ENCODE measurements around the gene SF3B4.
"Not testable (repeated sequence)": the region's sequence is repeated elsewhere in the genome, so short reads cannot be mapped to it uniquely, and the experiment has no call there.

SF3B4 gene

DNA sequence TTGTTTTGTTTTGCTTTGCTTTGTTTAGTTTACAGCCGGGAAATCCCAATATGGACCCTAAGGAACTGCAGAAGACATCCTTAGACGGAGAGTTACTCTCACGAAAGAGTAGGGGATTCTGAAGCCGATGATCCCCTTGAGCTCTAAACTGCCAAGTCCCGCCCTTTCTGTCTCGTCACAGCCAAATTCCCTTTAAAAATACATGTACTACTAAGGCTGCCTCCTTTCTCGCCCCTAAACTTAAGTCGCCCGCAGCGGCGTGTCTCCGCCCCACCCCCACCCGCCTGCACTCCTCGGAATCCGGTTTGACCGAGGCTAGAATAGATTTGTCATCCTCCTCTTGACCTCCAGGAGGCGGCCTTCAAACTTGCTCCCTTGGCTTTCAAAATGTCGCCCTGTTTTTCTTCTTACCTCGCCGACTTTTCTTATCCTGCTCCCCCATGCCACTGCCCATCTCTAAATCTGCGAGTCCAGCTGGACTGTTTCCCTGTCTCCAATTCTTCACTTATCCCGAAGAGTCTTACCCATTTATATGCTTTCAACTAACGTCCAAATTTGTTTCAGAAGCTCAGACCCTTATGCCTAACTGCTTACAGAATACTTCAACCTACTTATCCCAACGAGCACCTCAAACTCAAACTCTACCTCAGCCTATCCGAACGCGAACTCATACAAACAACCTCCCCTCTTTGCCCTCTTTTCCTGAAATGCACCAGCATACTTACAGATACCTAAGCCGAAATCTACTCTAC, 39.2 kb downstream of the SF3B4 start:
- DNase-seq (ENCODE audit: low read depth) = peak; percentile 50

DNA sequence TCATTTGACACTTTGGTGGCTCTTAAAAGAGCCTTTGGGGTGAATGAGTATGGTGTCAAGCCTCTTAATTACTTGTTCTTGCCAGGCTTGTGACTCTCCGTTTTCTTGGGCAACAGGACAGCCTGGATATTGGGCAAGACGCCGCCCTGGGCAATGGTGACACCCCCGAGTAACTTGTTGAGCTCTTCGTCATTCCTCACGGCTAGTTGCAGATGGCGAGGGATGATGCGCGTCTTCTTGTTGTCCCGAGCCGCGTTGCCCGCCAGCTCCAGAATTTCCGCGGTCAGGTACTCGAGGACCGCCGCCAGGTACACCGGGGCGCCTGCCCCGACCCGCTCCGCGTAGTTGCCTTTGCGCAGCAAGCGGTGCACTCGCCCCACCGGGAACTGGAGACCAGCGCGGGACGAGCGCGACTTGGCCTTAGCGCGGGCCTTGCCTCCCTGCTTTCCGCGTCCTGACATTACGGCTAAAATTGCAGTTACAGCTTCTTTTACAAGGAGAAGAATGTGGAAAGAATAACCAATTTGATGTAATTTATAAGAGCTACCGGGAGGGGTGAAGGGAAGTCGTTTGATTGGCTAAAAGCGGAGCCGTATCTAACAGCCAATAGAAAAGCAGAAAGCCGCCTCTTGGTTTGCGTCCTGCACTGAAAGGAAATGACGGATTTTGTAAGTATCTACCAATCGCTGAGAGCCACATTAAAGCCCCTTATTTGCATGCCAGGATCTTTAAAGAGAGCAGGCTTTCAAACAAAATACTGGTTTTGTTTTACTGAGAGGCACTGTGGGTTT, 40.0 kb downstream of the SF3B4 start:
- peak; percentile 72 for DNase-seq (ENCODE audit: low read depth)

DNA sequence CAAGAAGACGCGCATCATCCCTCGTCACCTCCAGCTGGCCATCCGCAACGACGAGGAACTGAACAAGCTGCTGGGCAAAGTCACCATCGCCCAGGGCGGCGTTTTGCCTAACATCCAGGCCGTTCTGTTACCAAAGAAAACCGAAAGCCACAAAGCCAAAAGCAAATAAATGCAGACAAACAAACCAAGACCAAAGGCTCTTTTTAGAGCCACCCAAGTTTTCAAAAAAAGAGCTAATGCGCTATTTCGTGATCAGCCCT, 40.5 kb downstream of the SF3B4 start:
- not testable (repeated sequence) for DNase-seq (ENCODE audit: low read depth)

DNA sequence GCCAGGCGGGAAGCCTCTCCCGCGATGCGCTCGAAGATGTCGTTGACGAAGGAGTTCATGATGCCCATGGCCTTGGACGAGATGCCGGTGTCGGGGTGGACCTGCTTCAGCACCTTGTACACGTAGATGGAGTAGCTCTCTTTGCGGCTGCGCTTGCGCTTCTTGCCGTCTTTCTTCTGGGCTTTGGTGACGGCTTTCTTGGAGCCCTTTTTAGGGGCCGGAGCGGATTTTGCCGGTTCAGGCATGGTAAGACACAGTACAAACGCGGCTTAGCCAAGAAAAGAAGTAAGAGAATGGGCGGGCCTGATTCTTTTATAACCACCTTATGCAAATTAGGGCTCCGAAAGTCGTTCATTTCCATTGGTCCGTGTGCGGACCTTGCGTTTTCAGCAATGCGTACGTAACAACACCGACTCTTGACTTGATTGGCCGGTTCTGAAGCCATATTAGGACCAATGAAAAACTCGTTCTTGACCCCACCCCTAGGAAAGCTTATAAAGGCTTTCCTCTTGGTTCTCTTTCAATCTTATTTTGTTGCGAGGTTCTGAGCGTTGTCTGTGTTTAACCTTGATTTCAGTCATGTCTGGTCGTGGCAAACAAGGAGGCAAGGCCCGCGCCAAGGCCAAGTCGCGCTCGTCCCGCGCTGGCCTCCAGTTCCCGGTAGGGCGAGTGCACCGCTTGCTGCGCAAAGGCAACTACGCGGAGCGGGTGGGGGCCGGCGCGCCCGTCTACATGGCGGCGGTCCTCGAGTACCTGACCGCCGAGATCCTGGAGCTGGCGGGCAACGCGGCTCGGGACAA, 41.0 kb downstream of the SF3B4 start:
- peak; percentile 80 for DNase-seq (ENCODE audit: low read depth)

DNA sequence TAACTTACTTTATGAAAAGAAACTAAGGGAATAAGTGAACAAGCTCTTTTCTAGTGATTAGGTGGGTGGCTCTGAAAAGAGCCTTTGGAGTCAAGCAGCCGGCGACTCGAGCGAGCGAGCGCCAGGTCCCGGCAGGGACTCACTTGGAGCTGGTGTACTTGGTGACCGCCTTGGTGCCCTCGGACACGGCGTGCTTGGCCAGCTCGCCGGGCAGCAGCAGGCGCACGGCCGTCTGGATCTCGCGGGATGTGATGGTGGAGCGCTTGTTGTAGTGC, 41.5 kb downstream of the SF3B4 start:
- DNase-seq (ENCODE audit: low read depth) = not testable (repeated sequence)

DNA sequence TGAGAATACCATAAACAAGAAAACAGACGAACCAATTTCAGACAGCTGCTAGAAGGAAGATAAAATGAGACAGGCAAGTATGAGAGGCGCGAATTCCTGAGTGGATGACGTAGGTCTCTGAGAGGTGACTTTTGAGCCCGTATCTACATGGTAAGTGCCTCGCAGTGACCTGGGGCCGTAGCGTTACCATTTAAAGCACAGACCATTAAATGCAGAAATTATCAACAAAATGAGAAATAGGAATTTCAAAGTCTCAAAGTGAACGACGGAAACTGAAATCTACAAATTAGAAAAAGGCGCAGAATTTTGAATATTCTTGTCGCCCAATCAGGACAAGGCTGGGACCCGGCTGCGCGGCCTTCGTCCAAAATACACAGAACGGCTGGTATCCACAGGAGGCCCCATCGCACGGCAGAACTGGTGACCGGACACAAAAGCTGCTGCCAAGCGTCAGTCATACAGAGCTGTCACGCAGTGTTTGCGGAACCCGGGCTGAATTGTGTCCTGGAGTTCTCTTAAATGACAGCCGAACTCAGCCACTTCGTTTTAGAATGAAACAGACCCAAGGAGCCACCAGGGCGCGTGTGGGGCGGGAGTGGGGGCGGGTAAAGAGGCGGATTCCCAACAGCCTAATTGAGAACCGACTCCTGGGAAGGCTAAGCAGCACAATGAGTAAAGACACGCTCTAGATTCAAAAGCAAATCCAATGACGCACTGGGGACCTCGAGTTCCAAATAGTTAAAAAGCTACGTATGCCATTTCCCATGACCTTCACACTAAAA, 42.1 kb downstream of the SF3B4 start:
- peak; percentile 29 for DNase-seq (ENCODE audit: low read depth)

DNA sequence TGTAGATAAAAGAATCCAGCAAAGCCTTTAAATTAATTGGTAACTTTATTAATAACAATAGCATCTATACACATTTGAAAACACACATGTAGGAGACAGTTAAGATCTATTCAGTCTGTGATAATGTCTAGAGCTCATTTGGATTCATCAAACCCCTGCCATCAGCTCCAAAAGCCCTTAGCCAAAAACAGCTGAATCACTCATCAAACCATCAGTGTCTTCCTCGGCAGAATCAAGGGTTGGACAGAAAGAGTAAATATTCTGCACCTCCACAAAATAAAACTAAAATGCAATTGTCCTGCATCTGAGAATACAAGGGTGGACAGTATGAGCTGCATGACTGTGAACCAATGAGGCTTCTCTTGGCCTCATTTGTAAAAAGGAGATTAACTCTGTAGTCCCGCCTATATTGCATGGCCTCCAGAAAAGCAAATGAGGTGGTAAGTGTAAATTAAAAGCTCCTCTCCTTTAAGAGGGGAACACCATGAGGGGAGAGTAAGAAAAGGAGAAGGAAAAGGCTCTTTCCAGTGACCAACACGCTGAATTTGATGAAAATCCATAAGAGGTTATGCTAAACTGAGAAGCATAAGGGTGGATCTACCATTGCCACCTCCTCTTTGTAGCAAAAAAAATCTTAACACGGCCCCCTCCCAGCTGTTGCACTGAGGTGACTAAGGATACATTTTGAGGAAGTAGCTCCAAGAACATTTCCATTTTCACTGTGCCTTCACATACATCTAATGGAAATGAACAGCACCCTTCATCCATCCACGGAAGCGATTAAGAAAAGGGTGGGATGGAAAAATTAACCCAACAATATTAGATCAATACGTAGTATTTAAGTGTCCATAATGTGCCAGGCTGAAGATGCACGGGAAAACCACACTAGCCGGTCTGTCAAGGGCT, 42.9 kb downstream of the SF3B4 start:
- no peak for DNase-seq (ENCODE audit: low read depth)

DNA sequence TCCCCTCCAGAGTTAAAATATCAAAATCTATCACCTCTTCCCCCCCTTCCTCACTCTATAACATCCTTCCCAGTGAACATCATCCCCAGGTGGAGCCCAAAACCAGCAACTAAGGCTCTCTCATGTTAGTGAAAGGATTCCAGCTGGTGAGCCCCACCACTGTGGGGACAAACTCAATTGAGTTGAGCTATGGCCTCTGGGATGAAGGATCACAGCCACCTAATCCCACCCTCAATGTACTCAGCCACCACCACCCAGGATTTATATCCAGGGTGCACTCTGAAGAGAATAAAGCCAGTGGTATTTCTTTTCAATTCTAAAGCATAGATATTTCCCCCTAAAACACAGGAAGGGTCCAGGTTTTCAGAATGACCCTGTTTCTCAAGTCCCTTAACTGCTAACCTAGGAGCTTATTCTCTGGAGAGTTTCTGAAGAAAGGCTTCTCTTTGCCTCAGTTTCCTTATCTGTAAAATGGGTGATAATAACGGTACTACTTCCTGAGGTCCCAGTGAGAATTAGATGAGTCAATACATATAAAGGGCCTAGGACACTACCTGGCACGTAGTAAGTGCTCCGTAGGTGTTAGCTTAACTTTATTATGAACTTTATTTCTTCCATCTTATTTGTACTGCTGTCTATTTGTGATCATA, 43.9 kb downstream of the SF3B4 start:
- DNase-seq (ENCODE audit: low read depth) = no peak

DNA sequence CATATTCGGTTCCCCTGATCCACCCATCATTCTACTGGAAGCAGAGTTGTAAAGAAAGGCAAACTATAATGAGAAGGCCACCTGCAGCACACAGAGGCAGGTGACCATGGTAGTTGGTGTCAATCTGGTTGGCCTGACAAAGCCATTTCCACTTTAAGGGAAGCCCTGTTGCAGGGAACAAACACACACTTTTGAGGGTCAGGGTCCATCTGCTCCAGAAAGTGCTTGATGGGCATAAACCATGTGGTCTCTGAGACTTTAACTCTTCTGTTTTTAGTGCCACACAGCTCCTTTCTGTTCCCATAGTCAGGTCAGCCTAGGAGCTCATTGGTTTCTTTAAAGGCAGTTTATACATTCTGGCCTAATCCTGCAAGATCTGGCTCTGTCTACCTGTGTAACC, 45.7 kb downstream of the SF3B4 start:
- no peak for DNase-seq (ENCODE audit: low read depth)

DNA sequence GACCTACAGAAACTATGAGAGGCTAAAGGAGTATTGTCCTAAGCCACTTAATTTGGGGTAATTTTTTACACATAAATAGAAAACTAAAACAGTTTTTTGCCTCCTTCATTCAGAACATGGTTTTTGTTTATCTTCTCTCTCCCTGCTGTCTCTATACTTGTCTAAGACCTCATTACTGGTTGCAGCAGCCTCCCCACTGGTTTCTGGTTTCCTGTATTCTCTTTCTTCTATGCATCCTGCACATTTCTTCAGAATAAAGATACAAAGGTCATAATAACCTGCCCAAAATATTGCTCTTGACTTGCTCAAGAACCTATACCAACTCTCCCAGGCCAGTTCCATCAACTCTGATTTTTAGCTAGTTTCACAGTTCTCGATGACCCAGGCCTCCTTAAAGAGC, 48.0 kb downstream of the SF3B4 start:
- DNase-seq (ENCODE audit: low read depth) = no peak

DNA sequence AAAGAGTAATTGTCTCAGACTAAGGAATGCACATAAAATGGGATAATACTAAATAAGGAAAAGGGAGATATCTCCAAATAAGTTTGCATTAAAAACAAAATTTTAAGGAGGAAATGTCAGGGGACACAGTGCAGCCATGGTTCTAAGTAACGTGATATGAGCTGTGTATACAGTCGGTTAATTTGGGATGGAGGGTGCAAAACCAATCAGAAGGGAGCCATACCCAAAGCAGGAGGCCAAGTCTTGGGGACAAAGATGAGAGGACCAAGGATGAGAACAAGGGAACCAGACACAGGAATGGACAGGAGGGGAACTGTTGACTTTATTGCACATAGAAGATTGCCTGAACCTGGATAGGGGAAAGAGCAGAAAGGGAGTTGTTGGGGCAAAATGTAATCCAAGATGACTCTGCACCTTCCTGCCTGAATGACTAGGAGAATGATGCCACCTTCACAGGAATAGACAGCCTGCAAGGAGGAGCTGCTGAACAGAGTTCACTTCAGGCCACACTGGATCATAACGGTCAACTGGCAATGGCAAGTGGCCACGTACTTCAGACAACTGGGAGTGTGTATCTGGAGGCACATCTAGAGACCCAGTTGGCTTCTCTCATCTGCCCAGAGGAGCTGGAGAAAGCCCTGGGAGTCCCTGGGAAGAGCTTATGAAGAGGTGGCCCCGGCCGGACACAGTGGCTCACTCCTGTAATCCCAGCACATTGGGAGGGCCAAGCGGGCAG, 50.2 kb downstream of the SF3B4 start:
- no peak for DNase-seq (ENCODE audit: low read depth)

All from stimulated activated CD4-positive, alpha-beta T cell treated with anti-CD3 and anti-CD28 coated beads, Interleukin-2, amount 100 ng/mL, for 4 hours (primary cell).